Activated CD4-positive, alpha-beta T cell treated with anti-CD3 and anti-CD28 coated beads for 36 hours (primary cell): Measurements from ENCODE around the gene VMAC. TPM values are rescaled to one million over a fixed set of nuclear protein-coding genes. Genes with fewer than 3 reads are reported as not detected.
"Not testable (repeated sequence)": the region's sequence is repeated elsewhere in the genome, so short reads cannot be mapped to it uniquely, and the experiment has no call there.

Experiments
- ATAC-seq: fragments of 200-7000 bp; cut with Tn5 transposase; one replicate; pipeline ENCODE4 v1.10.0; 2021; ENCODE audit warnings: mild to moderate bottlenecking, moderate library complexity
- CTCF ChIA-PET: fragments of 350-600 bp; sonication (Branson Sonifier 250); formaldehyde crosslinking; loops from one replicate; lab custom pipeline; 2021; ENCODE audit warnings: antibody characterized with exemption; lab: Charles Lee
- POLR2A ChIA-PET: fragments of 350-600 bp; sonication (Branson Sonifier 250); formaldehyde crosslinking; loops from one replicate; lab custom pipeline; 2021; ENCODE audit warnings: antibody characterized with exemption, inconsistent platforms; lab: Charles Lee
- DNase-seq: peaks from one replicate; pipeline ENCODE4 v3.0.0-alpha.2; 2020
- H3K27ac Mint-ChIP-seq: one replicate; pipeline ENCODE4 v1.8.0; 2021; ENCODE audit warnings: mixed read lengths
- H3K27me3 Mint-ChIP-seq: one replicate; pipeline ENCODE4 v1.8.0; 2021; ENCODE audit warnings: mixed read lengths
- H3K36me3 Mint-ChIP-seq: one replicate; pipeline ENCODE4 v1.8.0; 2021; ENCODE audit warnings: low read depth, mixed read lengths
- H3K4me1 Mint-ChIP-seq: one replicate; pipeline ENCODE4 v1.8.0; 2021; ENCODE audit warnings: mixed read lengths
- H3K4me3 Mint-ChIP-seq: one replicate; pipeline ENCODE4 v1.8.0; 2021; ENCODE audit warnings: mild to moderate bottlenecking, moderate library complexity, mixed read lengths
- H3K9me3 Mint-ChIP-seq: one replicate; pipeline ENCODE4 v1.8.0; 2021; ENCODE audit warnings: low read depth, mixed read lengths
- intact Hi-C, 2 experiments: fragments of 100-400 bp; cut with DNase I in 1 of 2; cut with micrococcal nuclease in 1 of 2; formaldehyde crosslinking; loops; one replicate each; pipeline versions ENCODE4 v1.14.2 to v1.15.1; 2022 to 2024; cut with DNase I, micrococcal nuclease
- total RNA-seq, 2 experiments: library from RNA; stranded (reverse); gene quantifications; one replicate each; pipeline ENCODE4 v1.2.3, GENCODE V29; 2021

Gene VMAC
- total RNA-seq, 2 experiments from 2014 or later: 2.3 to 2.8 TPM

GRCh38 chr19:5873617-5874199 lies 31.0 kb upstream of the VMAC start:
- no peaks in the 10 kb centered on the region for H3K4me1 Mint-ChIP-seq
- intact Hi-C loops: no loop called here
- DNase-seq (no peak), ATAC-seq (no peak)
- no peak overlapping the region for H3K4me3 Mint-ChIP-seq
- H3K27ac Mint-ChIP-seq: no peak overlapping the region
- H3K27me3 Mint-ChIP-seq: no peaks in the 10 kb centered on the region
- CTCF ChIA-PET: no interaction called here
- H3K36me3 Mint-ChIP-seq: no peaks in the 10 kb centered on the region
- H3K9me3 Mint-ChIP-seq: no peaks in the 10 kb centered on the region
- POLR2A ChIA-PET: no interaction called here

- H3K27me3 Mint-ChIP-seq, ATAC-seq, H3K36me3 Mint-ChIP-seq, POLR2A ChIA-PET, H3K27ac Mint-ChIP-seq, intact Hi-C loops, DNase-seq, H3K4me3 Mint-ChIP-seq, H3K9me3 Mint-ChIP-seq, H3K4me1 Mint-ChIP-seq: not testable (repeated sequence)
- CTCF ChIA-PET: interaction anchor here (0.6 kb wide), 1 partner anchor 73 kb away, joined by 3 read pairs; no protein-coding TSS in a partner anchor
Measured at GRCh38 chr19:5874496-5874895, 30.2 kb upstream of the VMAC start.

- DNase-seq (no peak), ATAC-seq (no peak)
- no peaks in the 10 kb centered on the region for H3K36me3 Mint-ChIP-seq
- intact Hi-C loops: no loop called here
- ChIA-PET POLR2A (no interaction called here), CTCF (no interaction called here)
- H3K27me3 Mint-ChIP-seq: peaks cover 4% of the 10 kb centered on the region
- no peak overlapping the region for H3K4me3 Mint-ChIP-seq
- no peak overlapping the region for H3K27ac Mint-ChIP-seq
- no peaks in the 10 kb centered on the region for H3K4me1 Mint-ChIP-seq
- H3K9me3 Mint-ChIP-seq: no peaks in the 10 kb centered on the region
Measured at GRCh38 chr19:5877427-5877826, 27.2 kb upstream of the VMAC start.

- Mint-ChIP-seq H3K36me3 (no peaks in the 10 kb centered on the region), H3K27me3 (peaks cover 4% of the 10 kb centered on the region), H3K4me1 (no peaks in the 10 kb centered on the region), H3K4me3 (no peak overlapping the region), H3K9me3 (no peaks in the 10 kb centered on the region), H3K27ac (no peak overlapping the region)
- intact Hi-C loops: no loop called here
- ChIA-PET CTCF (no interaction called here), POLR2A (no interaction called here)
- DNase-seq (no peak), ATAC-seq (no peak)
Measured at GRCh38 chr19:5877882-5878281, 26.8 kb upstream of the VMAC start.

GRCh38 chr19:5880196-5880595 lies 24.5 kb upstream of the VMAC start:
- H3K27ac Mint-ChIP-seq: no peak overlapping the region
- DNase-seq (no peak), ATAC-seq (no peak)
- H3K4me3 Mint-ChIP-seq: no peak overlapping the region
- POLR2A ChIA-PET: no interaction called here
- no peaks in the 10 kb centered on the region for H3K36me3 Mint-ChIP-seq
- no peaks in the 10 kb centered on the region for H3K9me3 Mint-ChIP-seq
- H3K27me3 Mint-ChIP-seq: peaks cover 8% of the 10 kb centered on the region
- no peaks in the 10 kb centered on the region for H3K4me1 Mint-ChIP-seq
- CTCF ChIA-PET: no interaction called here
- intact Hi-C loops: no loop called here

- ChIA-PET POLR2A (no interaction called here), CTCF (no interaction called here)
- Mint-ChIP-seq H3K27ac (no peak overlapping the region), H3K4me3 (no peak overlapping the region), H3K9me3 (no peaks in the 10 kb centered on the region), H3K27me3 (peaks cover 10% of the 10 kb centered on the region), H3K4me1 (no peaks in the 10 kb centered on the region), H3K36me3 (no peaks in the 10 kb centered on the region)
- DNase-seq: no peak
- intact Hi-C loops: no loop called here
- ATAC-seq: no peak
Measured at GRCh38 chr19:5880604-5881078, 24.0 kb upstream of the VMAC start.

- ChIA-PET POLR2A (no interaction called here), CTCF (interaction anchor here (0.6 kb wide), 1 partner anchor 108 kb away, joined by 3 read pairs; no protein-coding TSS in a partner anchor)
- ATAC-seq (no peak), DNase-seq (no peak)
- peaks cover 10% of the 10 kb centered on the region for H3K27me3 Mint-ChIP-seq
- no peaks in the 10 kb centered on the region for H3K9me3 Mint-ChIP-seq
- H3K27ac Mint-ChIP-seq: no peak overlapping the region
- intact Hi-C loops: no loop called here
- H3K36me3 Mint-ChIP-seq: no peaks in the 10 kb centered on the region
- no peaks in the 10 kb centered on the region for H3K4me1 Mint-ChIP-seq
- H3K4me3 Mint-ChIP-seq: no peak overlapping the region
Measured at GRCh38 chr19:5881543-5882299, 23.0 kb upstream of the VMAC start.

- DNase-seq: no peak
- Mint-ChIP-seq H3K27me3 (peaks cover 10% of the 10 kb centered on the region), H3K27ac (no peak overlapping the region), H3K4me3 (no peak overlapping the region), H3K36me3 (no peaks in the 10 kb centered on the region), H3K9me3 (no peaks in the 10 kb centered on the region), H3K4me1 (no peaks in the 10 kb centered on the region)
- POLR2A ChIA-PET: no interaction called here
- intact Hi-C loops: no loop called here
- CTCF ChIA-PET: no interaction called here
- no peak for ATAC-seq
Measured at GRCh38 chr19:5882421-5882968, 22.2 kb upstream of the VMAC start.

GRCh38 chr19:5883157-5883873 lies 21.4 kb upstream of the VMAC start:
- CTCF ChIA-PET: interaction anchor here (1.2 kb wide), 1 partner anchor 36 kb away, joined by 3 read pairs; no protein-coding TSS in a partner anchor
- not testable (repeated sequence) for ATAC-seq

GRCh38 chr19:5884065-5884811 lies 20.4 kb upstream of the VMAC start:
- H3K27ac Mint-ChIP-seq, H3K4me3 Mint-ChIP-seq, POLR2A ChIA-PET, ATAC-seq, H3K9me3 Mint-ChIP-seq, H3K4me1 Mint-ChIP-seq, DNase-seq, H3K36me3 Mint-ChIP-seq, intact Hi-C loops: not testable (repeated sequence)
- peaks cover 12% of the 10 kb centered on the region for H3K27me3 Mint-ChIP-seq
- CTCF ChIA-PET: interaction anchor here (0.7 to 1.2 kb wide), 2 partner anchors 37 to 326 kb away, joined by 3 read pairs; no protein-coding TSS in a partner anchor

More at GRCh38 chr19:5883157-5883873, 21.4 kb upstream of the VMAC start:
- DNase-seq, intact Hi-C loops, H3K36me3 Mint-ChIP-seq, POLR2A ChIA-PET, H3K27ac Mint-ChIP-seq, H3K4me3 Mint-ChIP-seq, H3K4me1 Mint-ChIP-seq, H3K9me3 Mint-ChIP-seq: not testable (repeated sequence)
- peaks cover 11% of the 10 kb centered on the region for H3K27me3 Mint-ChIP-seq
